Endothelial cell of umbilical vein (primary cell): ENCODE measurements around the gene PARD3B. TPM values are rescaled to one million over a fixed set of nuclear protein-coding genes. Genes with fewer than 3 reads are reported as not detected.

Experiments
- BruUV-seq: library from RNA; stranded (reverse); fragments of 400-500 nt; replicated peaks from 2 replicates; lab custom pipeline; 2021; lab: Mats Ljungman, UMichigan
- CTCF ChIA-PET: fragments of 300-600, 350-600 bp; sonication (Branson Sonifier 250); formaldehyde crosslinking; loops from one replicate; lab custom pipeline; 2021; ENCODE audit warnings: antibody characterized with exemption, inconsistent platforms; lab: Charles Lee
- POLR2A ChIA-PET: fragments of 300-600, 350-600 bp; sonication (Branson Sonifier 250); formaldehyde crosslinking; loops from one replicate; lab custom pipeline; 2021; ENCODE audit warnings: antibody characterized with exemption, inconsistent platforms; lab: Charles Lee
- DNase-seq: peaks from one replicate; pipeline ENCODE4 v3.0.0-alpha.2; 2011; ENCODE audit warnings: low read depth, low spot score
- FAIRE-seq: peaks from 2 replicates; lab custom pipeline; 2011; peaks lifted over from hg19 to GRCh38; lab: Jason Lieb, UNC
- H2AFZ ChIP-seq: 2 replicates; pipeline ENCODE4 v1.6.0; 2012; ENCODE audit warnings: low read depth, low read length, control low read depth, inconsistent platforms
- H3K27ac ChIP-seq: 2 replicates; pipeline ENCODE4 v1.5.1; 2011; ENCODE audit warnings: low read depth, mild to moderate bottlenecking, control low read depth, low read length, moderate library complexity; ENCODE audit not compliant: insufficient read depth
- H3K27me3 ChIP-seq, 2 experiments: 2 replicates each; pipeline versions ENCODE4 v1.6.0 to v1.6.1; 2011; ENCODE audit warnings: low read length in 2 of 2, mixed read lengths in 1 of 2; ENCODE audit not compliant: control insufficient read depth in 2 of 2, insufficient read depth in 2 of 2
- H3K36me3 ChIP-seq, 2 experiments: 2 replicates in 1 of 2; 3 replicates in 1 of 2; pipeline ENCODE4 v1.5.1; 2011; ENCODE audit warnings: low read length in 2 of 2, mild to moderate bottlenecking in 1 of 2, moderate library complexity in 1 of 2; ENCODE audit not compliant: control insufficient read depth in 2 of 2, insufficient read depth in 2 of 2; ENCODE audit errors: extremely low read depth in 1 of 2
- H3K4me1 ChIP-seq: 3 replicates; pipeline ENCODE4 v1.5.1; 2011; ENCODE audit warnings: mild to moderate bottlenecking, low read length; ENCODE audit not compliant: control insufficient read depth, insufficient read depth; ENCODE audit errors: extremely low read depth
- H3K4me2 ChIP-seq: 2 replicates; pipeline ENCODE4 v1.6.1; 2011; ENCODE audit warnings: low read length, control low read depth, mixed read lengths; ENCODE audit not compliant: insufficient read depth
- H3K4me3 ChIP-seq, 3 experiments: fragments of 200-600 bp in 1 of 3; sonication (generic), shearing (Covaris generic) in 1 of 3; replicated peaks in 1 of 3; 2 replicates each; pipeline ENCODE4 v1.5.1; 2011 to 2016; ENCODE audit warnings: control low read depth in 3 of 3, low read length in 3 of 3, mild to moderate bottlenecking in 2 of 3, inconsistent platforms in 1 of 3, low read depth in 1 of 3, moderate library complexity in 1 of 3; ENCODE audit not compliant: insufficient read depth in 1 of 3
- H3K79me2 ChIP-seq: 2 replicates; pipeline ENCODE4 v1.6.0; 2012; ENCODE audit warnings: low read length, inconsistent platforms; ENCODE audit not compliant: control insufficient read depth, insufficient read depth
- H3K9ac ChIP-seq: replicated peaks from 2 replicates; pipeline ENCODE3; 2011; ENCODE audit warnings: low read length, control low read depth; ENCODE audit not compliant: insufficient read depth; ENCODE audit errors: extremely low read depth
- H3K9me1 ChIP-seq: replicated peaks from 3 replicates; pipeline ENCODE4 v1.6.0; 2011; ENCODE audit warnings: mild to moderate bottlenecking, low read length; ENCODE audit not compliant: control insufficient read depth, insufficient read depth; ENCODE audit errors: extremely low read depth
- H3K9me3 ChIP-seq: replicated peaks from 2 replicates; pipeline ENCODE4 v1.5.1; 2012; ENCODE audit warnings: low read length, inconsistent platforms; ENCODE audit not compliant: control insufficient read depth, insufficient read depth
- H4K20me1 ChIP-seq: replicated peaks from 2 replicates; pipeline ENCODE3; 2011; ENCODE audit warnings: mild to moderate bottlenecking, low read length; ENCODE audit not compliant: control insufficient read depth, insufficient read depth; ENCODE audit errors: extremely low read depth
- EZH2 ChIP-seq: IDR thresholded peaks from 2 replicates; pipeline ENCODE4 v1.6.1; 2012; ENCODE audit warnings: borderline replicate concordance, low read depth, mild to moderate bottlenecking, moderate library complexity, low read length, inconsistent platforms; ENCODE audit not compliant: severe bottlenecking
- FOS ChIP-seq: IDR thresholded peaks from 2 replicates; pipeline ENCODE4 v1.6.1; 2011; ENCODE audit warnings: mild to moderate bottlenecking, low read length, moderate library complexity, borderline replicate concordance; ENCODE audit not compliant: insufficient read depth
- GATA2 ChIP-seq: IDR thresholded peaks from 2 replicates; pipeline ENCODE4 v1.7.0; 2011; ENCODE audit warnings: low read depth, mild to moderate bottlenecking, moderate library complexity, mixed read lengths, low read length; ENCODE audit not compliant: insufficient read length, insufficient read depth
- JUN ChIP-seq: IDR thresholded peaks from 2 replicates; pipeline ENCODE4 v1.6.1; 2011; ENCODE audit warnings: borderline replicate concordance, low read depth; ENCODE audit not compliant: insufficient read length, insufficient read depth
- MYC ChIP-seq: IDR thresholded peaks from one replicate; pipeline ENCODE4 v1.6.1; 2011; ENCODE audit warnings: mild to moderate bottlenecking, low read depth, low read length
- POLR2A ChIP-seq: IDR thresholded peaks from 2 replicates; pipeline ENCODE4 v1.6.1; 2012; ENCODE audit warnings: low read depth, mild to moderate bottlenecking, control low read depth, low read length
- POLR2AphosphoS5 ChIP-seq: IDR thresholded peaks from 2 replicates; pipeline ENCODE4 v1.6.1; 2012; ENCODE audit warnings: low read depth, mild to moderate bottlenecking, control low read depth, low read length, moderate library complexity; ENCODE audit not compliant: insufficient read depth
- dilution Hi-C: fragments of 300-500 bp; cut with MboI; formaldehyde crosslinking; loops from one replicate; pipeline ENCODE4 v1.15.0; 2019; ENCODE audit warnings: low sequenced_read_pairs; ENCODE audit not compliant: extremely low pct_ligation_motif_present
- intact Hi-C: fragments of 100-400 bp; cut with micrococcal nuclease; formaldehyde crosslinking; loops from one replicate; pipeline ENCODE4 v1.10.0; 2022
- polyA plus RNA-seq, 4 experiments: library from polyadenylated mRNA; depleted of rRNA in 3 of 4; stranded (reverse) in 3 of 4; unstranded in 1 of 4; fragments of >200 nt; gene quantifications; 2 replicates each; pipeline versions ENCODE4 v1.2.1 to v1.2.3, GENCODE V29; 2011 to 2012; ENCODE audit warnings: missing spikeins in 1 of 4
- total RNA-seq: library from RNA; stranded (reverse); gene quantifications from 2 replicates; pipeline ENCODE4 v1.2.3, GENCODE V29; 2021
- TF ChIP-seq, protein P1 (sequence below), 2 donors: IDR thresholded peaks; 1 replicate in 1 of 2; 2 replicates in 1 of 2; pipeline ENCODE4 v1.5.1; 2011; ENCODE audit warnings: low read length in 2 of 2, mild to moderate bottlenecking in 2 of 2, moderate library complexity in 2 of 2, control low read depth in 1 of 2, inconsistent platforms in 1 of 2, low read depth in 1 of 2; ENCODE audit not compliant: insufficient read depth in 1 of 2; ENCODE audit errors: extremely low read depth in 1 of 2
- TF ChIP-seq, protein P2 (sequence below): IDR thresholded peaks from 2 replicates; pipeline ENCODE4 v1.6.1; 2011; ENCODE audit not compliant: insufficient read depth, insufficient read length

The PARD3B gene
- total and polyA plus RNA-seq, 2 donors (not counting 3 experiments of a cell fraction or from before 2014, with no cell fraction given): 2.2 to 30.9 TPM

DNA sequence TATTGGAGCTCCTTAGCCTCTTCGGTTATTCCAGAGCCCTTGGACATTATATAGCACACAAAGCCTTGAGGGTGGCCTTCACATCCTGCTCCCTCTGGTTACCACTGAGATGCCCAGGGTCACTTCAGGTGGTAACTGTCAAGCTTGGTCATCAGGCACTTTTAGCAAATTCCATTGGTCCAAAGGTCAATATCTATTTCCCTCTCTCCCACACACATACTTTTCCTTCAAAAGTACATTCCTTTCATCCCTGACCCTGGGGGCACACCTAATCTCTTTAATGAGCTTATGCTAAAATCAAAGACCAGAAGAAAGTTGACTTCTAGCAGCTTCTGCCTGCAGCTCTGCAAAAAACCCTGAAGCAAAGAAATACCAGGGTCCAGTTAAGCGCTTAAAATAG is 965.1 kb downstream of the PARD3B start:
- no peak for TF ChIP-seq EZH2
- TF ChIP-seq JUN: no peak
- TF ChIP-seq, protein P1, sequence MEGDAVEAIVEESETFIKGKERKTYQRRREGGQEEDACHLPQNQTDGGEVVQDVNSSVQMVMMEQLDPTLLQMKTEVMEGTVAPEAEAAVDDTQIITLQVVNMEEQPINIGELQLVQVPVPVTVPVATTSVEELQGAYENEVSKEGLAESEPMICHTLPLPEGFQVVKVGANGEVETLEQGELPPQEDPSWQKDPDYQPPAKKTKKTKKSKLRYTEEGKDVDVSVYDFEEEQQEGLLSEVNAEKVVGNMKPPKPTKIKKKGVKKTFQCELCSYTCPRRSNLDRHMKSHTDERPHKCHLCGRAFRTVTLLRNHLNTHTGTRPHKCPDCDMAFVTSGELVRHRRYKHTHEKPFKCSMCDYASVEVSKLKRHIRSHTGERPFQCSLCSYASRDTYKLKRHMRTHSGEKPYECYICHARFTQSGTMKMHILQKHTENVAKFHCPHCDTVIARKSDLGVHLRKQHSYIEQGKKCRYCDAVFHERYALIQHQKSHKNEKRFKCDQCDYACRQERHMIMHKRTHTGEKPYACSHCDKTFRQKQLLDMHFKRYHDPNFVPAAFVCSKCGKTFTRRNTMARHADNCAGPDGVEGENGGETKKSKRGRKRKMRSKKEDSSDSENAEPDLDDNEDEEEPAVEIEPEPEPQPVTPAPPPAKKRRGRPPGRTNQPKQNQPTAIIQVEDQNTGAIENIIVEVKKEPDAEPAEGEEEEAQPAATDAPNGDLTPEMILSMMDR (IDR thresholded peaks at IDR 0.05; ENCODE audit: extremely low read depth in 1 of 2, insufficient read depth in 1 of 2, low read depth in 1 of 2, low read length in 2 of 2): no peak
- no peak for TF ChIP-seq MYC
- no peak for TF ChIP-seq FOS
- TF ChIP-seq POLR2A: no peak
- TF ChIP-seq, protein P2, sequence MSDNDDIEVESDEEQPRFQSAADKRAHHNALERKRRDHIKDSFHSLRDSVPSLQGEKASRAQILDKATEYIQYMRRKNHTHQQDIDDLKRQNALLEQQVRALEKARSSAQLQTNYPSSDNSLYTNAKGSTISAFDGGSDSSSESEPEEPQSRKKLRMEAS: no peak
- no peak for TF ChIP-seq POLR2AphosphoS5
- TF ChIP-seq GATA2: no peak
- dilution Hi-C loops: no loop called here
- Histone ChIP-seq H3K4me3 (no peak overlapping the region), H3K27ac (no peak overlapping the region), H3K9ac (no peak overlapping the region), H2AFZ (no peak overlapping the region), H3K4me2 (no peak overlapping the region), H3K36me3 (no peaks in the 10 kb centered on the region), H3K27me3 (no peaks in the 10 kb centered on the region), H3K79me2 (no peaks in the 10 kb centered on the region), H4K20me1 (no peaks in the 10 kb centered on the region), H3K9me3 (no peaks in the 10 kb centered on the region), H3K4me1 (no peaks in the 10 kb centered on the region), H3K9me1 (no peaks in the 10 kb centered on the region)
- FAIRE-seq: no peak
- CTCF ChIA-PET: interaction anchor here (0.6 to 1.3 kb wide), 3 partner anchors 21 to 416 kb away, joined by 3 to 4 read pairs (median 3); no protein-coding TSS in a partner anchor
- DNase-seq: no peak
- POLR2A ChIA-PET: no interaction called here
- BruUV-seq: no TSS peak
- intact Hi-C loops: no loop called here
